Ishikawa (cell line): ENCODE measurements around the gene BUD23.

Experiments used
- EP300 ChIP-seq: IDR thresholded peaks from 2 replicates; pipeline ENCODE4 v1.6.1; 2012; ENCODE audit warnings: borderline replicate concordance
- FOXM1 ChIP-seq: IDR thresholded peaks from 2 replicates; pipeline ENCODE4 v1.6.1; 2012; ENCODE audit warnings: low read depth, borderline replicate concordance
- REST ChIP-seq: IDR thresholded peaks from 2 replicates; pipeline ENCODE4 v1.6.1; 2012; ENCODE audit warnings: low read depth, mild to moderate bottlenecking
- TAF1 ChIP-seq: IDR thresholded peaks from 2 replicates; pipeline ENCODE4 v1.6.1; 2012; ENCODE audit warnings: low read depth, mild to moderate bottlenecking
- TCF12 ChIP-seq: IDR thresholded peaks from 2 replicates; pipeline ENCODE4 v1.6.1; 2012; ENCODE audit warnings: low read depth
- YY1 ChIP-seq: IDR thresholded peaks from 2 replicates; pipeline ENCODE4 v1.6.1; 2012; ENCODE audit warnings: low read depth

- TF ChIP-seq EP300 (no peak), REST (no peak), TAF1 (no peak), TCF12 (no peak), FOXM1 (no peak), YY1 (no peak)
These were observed 2.4 kb upstream of the BUD23 start for GRCh38 chr7:73681031-73681430.
